GM18520 (cell line): ENCODE results near the gene ZNF587B.
"Not testable (repeated sequence)": the region's sequence is repeated elsewhere in the genome, so short reads cannot be mapped to it uniquely, and the experiment has no call there.

Experiments used
- ATAC-seq: cut with Tn5 transposase; IDR thresholded peaks from one replicate; pipeline ENCODE4 v1.9.1; 2021; ENCODE audit not compliant: unreplicated experiment

ZNF587B gene

DNA sequence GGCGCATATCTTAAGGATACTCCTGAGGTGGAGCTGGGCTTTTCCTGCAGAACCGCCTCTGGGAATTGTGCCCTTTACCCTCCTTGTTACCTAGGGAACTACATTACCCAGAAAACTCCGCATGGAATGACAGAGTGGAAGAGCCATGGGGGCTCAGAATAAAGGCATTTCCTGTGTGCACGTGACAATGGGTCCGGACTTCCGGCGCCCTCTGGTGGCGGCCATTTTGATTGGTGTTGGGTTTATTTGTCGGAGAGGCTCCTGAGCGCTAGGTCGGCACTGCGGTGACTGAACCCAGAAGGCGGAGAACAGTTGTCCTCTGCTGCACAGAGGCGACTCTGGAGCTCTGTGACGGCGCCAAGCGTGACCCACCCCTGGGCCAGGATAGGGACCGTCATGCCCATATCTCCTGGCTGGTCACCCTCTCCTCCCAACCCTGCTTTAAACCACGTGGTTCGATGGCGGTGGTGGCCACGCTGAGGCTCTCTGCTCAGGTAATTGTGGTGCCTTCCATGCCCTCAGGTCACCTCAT is at the start of gene ZNF587B:
Gene ZNF587B, plus strand, starts transcription at position 229 of the 532 bp plus-strand sequence. Its CDS starts 230 bp downstream, at position 459.
- ATAC-seq = no peak

DNA sequence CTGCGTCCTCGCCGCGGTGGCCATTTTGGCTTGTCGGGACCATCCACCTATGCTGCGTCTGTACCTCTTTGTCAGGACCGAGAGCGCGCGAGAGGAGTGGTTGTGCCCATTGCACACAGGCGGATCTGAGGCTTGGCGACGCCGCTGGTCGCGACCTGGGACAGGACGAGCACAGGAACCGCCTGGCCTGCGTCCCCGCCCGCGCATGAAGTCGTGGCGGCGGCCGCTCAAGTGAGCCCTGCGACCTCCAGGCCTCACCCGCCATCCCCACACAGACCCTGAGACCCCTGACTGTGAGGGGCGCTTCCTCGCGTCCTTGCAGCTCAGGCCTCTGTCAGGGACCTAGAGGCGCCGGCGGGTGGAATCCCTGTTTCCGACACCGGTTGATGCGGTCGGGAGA is 43.8 kb upstream of the ZNF587B start:
- ATAC-seq = no peak

DNA sequence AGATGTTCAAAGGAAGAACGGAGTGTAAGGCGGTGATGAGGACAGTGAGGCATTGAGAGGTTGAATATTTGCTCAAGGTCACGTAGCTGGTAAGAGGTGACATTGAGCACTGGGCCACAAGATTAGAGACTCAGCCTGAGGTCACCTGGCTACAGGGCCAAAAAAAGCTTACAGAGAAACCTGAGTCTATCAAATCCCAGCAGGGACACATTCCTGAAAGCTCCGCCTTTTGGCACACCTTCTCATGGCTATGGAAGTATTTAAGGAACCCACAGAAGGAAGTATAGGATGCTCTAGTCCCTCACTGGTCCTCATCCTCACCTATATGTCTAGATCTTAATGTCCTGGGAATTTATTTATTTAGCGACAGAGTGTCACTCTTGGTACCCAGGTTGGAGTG is 43.2 kb upstream of the ZNF587B start:
- no peak for ATAC-seq

DNA sequence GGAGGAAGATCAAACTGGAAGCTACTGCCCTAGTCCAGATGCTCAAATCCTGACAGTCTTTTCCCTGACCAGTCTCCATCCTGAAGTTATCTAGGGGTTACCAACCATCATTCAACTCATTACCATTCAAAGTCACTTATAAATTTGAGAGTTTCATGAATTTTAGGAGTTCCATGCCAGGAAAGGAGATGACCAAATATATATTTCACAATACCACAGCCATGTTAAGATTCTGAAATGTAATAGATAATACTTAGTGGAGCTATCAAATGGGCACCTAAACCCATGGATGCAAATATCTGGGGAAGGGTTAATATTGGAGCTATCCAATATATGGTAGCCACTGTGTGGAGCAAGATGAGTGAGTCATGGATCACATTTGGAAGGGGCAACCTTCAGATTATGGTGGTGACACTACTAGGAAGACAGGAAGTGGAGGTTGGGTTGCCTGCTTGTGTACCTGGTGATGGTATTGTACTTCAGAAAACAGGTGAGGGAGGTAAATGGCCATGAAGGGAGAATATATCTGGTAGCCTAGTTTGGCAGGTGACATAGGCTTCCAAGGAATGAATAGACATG is 41.9 kb upstream of the ZNF587B start:
- ATAC-seq = no peak

DNA sequence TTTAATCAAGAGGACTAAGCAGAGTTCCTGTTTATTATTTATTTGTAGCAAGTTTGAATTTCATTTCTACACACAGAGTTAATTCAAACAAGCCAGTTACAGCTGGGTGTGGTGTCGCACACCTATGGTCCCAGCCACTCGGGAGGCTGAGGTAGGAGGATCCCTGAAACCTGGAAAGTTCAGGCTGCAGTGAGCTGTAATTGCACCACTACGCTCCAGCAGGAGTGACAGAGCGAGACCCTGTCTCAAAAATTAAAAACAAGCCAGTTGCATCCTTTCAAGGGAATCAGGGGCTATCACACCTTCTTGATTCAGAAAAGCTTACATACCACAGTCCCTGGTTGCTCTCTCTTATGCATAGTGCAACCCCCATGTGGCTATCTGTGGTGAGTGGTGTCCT is 40.8 kb upstream of the ZNF587B start:
- no peak for ATAC-seq

DNA sequence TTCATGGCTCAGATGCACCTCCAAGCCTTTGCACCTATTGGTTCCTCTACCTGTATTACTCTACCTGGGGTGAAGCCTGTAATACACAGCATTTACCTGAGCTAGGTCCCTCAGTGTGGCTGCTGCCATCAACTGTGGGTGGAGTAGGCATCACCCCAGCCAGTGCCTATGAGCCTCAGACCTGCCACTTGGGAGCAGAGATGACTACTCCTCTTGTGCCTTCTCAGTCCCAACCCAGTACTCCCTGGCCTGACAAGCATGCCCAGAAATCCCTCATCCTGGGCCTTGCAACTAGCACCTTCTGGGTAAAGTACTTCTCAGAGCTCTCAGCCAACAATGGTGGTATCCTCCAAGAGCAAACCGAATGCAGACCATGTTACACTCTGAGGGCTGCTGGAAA is 33.5 kb upstream of the ZNF587B start:
- not testable (repeated sequence) for ATAC-seq

DNA sequence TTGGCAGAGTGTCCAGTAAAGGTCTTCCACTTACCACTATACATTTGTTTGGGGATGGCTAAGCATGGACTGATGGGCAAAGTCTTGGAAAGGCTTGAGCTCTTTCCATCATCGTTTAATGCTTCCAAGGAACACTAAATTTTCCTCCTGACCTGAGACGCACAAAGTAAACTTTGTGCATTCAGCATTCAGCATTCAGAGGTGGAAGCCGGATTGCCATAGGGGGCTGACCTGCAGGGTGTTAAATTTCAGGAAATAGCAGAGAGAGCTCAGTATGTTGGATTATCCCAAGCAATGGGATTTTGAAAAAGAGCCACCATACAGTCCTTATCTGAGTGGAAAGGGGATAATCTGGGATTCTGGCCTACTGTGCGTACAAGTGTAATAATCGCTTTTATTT is 29.4 kb upstream of the ZNF587B start:
- ATAC-seq = no peak

DNA sequence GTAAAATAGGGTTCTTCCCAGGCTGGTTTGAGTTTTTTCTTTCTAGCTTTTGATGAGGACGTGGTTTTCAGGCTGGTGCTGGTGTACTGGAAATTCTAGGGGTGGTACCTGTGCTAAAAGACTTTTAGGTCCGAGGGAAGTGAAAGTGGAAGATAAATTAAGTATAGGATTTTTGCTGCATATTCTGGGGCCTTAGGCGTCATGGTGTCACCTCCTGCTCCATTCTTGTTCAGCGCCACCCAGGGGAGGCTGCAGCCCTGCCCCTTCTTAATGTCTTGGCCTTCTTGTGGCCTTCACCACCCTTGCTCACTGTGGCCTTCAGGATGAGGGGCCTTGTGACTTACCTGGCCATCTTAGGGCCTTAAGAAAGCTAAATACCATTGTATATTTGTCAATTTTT is 27.8 kb upstream of the ZNF587B start:
- ATAC-seq = no peak

DNA sequence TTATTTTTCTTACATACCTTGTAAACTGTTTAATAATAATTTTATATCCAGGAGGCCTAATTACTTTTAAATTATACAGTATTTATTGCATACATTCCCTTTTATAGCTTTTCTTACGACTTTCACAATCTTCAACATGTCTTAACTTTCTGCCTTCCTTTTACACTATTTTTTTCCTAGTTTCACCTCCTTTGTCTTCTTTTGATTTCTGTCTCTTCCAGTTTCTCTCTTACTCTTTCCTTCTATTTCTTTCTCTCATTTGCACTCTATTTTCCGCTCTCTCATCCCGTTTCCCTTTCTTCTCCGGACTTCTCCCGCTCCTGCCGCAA is 26.9 kb upstream of the ZNF587B start:
- no peak for ATAC-seq

DNA sequence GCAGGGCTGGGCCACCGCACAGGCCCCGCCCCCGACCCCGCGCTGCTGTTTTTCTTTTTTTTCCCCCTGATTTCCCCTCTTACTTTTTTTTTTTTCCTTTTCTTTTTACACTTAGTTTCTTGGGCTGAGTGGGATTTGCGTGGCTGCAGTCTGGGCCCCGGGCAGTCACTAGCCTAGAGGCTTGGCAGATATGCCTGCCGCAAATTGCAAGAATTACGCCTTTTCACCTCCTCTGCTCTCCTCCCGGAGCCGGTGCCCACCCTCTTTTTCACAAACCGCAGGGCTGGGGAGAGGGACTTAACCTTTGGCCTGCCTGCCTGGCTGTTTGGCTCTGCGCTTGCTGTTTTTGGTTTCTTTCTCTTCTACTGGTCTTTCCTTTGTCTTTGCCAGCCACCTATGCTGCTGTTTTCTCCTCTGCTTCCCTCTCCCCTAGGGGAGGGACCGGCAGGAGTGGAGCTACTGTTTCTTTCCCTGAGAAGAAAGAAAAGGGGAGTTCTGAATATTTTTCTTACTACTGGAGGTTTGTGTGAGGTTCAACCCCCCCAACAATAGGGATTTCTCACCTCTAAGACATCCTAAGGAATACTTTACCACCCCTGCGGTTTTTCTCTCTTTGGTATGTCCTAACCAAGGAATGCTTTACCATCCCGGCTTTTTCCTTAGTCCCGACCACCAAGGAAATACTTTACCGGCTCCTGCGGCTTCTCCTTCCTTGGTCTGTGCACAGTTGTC is 26.3 kb upstream of the ZNF587B start:
- ATAC-seq = no peak

DNA sequence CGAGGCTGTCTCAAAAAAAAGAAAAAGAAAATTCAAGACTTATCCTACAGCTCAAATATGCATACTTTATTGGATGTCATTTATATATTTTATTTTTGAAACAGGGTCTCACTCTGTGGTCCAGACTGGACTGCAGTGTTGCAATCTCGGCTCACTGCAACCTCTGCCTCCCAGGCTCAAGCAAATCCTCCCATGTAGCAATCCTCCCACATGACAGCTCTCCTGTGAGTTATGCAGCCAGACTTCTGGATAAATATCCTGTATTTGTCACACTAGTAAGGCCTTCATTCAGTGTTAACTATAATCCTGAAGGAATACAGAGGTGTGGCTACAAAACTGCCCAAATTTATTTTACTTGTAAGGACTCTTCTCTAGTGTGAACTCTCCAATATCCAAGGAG is 22.6 kb upstream of the ZNF587B start:
- no peak for ATAC-seq

DNA sequence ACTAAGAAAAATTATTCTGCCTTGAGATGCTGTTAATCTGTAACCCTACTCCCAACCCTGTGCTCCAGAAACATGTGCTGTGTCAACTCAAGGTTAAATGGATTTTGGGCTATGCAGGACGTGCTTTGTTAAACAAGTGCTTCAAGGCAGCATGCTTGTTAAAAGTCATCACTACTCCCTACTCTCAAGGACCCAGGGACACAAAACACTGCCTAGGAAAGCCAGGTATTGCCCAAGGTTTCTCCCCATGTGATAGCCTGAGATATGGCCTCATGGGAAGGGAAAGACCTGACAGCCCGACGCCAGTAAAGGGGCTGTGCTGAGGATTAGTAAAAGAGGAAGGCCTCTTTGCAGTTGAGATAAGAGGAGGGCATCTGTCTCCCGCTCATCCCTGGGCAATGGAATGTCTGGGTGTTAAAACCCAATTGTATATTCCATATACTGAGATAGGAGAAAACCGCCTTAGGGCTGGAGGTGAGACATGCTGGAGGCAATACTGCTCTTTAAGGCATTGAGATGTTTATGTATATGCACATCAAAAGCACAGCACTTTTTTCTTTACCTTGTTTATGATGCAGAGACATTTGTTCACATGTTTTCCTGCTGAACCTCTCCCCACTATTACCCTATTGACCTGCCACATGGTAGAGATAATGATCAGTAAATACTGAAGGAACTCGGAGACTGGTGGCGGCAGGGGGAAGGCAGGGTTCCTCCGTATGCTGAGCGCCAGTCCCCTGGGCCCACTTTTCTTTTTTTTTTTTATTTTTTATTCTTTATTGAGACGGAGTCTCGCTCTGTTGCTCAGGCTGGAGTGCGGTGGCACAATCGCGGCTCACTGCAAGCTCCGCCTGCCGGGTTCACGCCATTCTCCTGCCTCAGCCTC is 19.4 kb upstream of the ZNF587B start:
- ATAC-seq = not testable (repeated sequence)

DNA sequence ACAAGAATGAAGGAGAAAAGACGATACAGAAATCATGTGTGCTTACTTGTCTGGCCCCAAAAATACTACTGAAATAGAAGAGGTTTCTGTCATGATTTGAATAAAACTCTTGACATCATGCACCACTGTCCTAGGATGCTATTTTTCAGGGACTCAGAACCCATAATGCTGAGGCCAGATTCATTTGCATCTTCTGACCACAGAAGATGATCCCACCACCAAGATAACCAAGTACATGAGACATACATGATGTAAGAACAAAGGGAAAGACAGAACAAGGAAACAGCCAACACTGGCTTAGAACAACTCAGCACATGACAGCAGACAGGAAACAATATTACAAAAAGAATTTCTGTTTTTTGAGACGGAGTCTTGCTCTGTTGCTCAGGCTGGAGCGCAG is 17.9 kb upstream of the ZNF587B start:
- ATAC-seq = no peak

DNA sequence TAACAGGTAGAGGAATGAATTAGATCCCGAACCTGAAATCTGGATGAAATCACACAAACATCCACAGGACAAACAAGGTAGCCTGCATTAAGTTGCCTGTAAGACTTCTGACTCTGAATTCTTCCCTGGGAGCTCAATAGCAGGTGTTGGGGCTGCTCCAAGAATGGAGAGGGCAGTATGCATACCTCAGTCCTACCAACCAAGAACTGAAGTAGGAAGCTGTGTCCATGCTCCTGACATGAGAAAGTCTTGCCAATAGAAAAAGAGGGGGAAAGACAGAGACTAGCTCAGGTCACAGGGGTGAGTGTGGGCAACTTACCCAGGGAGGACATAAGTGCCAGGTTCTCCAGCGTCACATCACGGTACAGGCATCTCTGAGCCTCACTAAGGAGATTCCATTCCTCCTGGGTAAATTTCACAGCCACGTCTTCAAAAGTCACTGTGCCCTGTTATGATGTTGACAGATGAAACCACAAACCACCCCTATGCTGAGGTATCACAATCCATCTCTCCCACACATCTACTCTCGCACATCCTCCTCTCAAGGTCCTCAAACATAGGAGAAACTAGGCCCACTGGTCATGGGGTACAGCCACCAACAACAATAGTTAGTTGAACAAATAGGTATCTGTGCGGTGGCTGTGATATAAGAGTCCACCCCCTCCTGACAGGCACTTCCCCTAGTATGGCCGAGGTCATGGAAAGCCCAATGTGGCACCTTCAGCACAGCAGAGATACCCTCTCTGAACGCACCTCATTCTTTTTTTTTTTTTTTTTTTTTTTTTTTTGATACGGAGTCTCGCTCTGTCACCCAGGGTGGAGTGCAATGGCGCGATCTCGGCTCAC is 16.9 kb upstream of the ZNF587B start:
- not testable (repeated sequence) for ATAC-seq

DNA sequence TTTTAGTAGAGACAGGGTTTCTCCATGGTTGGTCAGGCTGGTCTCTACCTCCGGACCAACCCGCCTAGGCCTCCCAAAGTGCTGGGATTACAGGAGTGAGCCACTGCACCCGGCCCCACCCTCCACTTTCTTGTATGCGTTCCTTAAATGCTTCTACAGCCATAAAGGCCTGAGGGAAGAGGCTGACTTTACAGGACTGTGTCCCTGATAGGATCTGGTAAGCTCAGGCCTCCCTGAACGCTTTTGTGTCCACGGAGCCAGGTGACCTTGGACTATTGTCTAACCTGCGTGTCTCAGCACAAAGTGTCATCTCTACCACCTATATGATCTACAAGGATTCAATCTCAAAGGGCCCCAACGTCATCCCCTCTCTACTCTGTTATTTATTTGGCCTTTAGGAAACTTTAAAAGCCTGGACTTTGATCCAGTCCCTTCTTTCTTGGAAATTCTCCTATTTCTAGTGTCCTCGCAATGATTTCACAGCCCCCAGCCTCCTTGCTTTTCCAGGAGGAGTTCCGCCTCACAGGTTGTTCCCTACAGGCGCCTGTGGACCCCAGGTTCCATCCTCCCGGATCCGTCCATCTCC is 16.1 kb upstream of the ZNF587B start:
- ATAC-seq = no peak

DNA sequence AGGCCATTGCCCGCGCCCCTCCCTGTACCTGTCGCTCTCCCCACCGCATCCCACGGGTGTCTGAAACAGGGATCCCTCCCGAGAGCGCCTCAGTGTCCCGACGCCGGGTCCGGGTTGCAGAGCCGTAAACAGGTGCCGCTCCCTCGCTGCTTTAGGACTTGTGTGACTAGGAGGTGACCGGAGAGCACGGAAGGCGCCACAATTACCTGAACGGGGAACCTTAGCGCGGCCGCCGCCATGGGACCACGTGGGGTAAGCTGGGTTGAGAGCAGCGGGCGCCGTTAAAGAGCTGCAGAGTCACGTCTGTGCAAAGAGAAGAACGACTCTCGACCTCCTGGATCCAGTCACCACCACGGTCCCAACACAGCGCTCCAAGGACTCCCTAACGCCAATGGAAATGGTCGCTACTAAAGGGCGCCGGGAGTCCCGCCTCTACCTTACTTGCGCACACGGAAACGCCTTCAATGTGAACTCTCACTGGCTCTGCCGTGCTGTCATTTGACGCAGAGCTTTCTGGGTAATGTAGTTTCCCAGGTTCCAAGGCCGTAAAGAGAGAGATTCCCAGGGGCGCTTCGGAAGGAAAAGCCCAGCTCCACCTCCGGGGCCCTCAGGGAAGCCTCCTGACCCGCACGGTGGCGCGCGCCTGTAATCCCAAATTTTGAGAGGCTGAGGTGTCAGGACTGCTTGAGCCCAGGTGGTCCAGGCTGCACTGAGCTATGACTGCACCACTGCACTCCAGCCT is 15.4 kb upstream of the ZNF587B start, which contains the start of gene ZNF552:
Gene ZNF552, minus strand, starts transcription at position 409 of the 742 bp plus-strand sequence. Its CDS starts 170 bp downstream, at position 239.
- ATAC-seq = peak; percentile 70

DNA sequence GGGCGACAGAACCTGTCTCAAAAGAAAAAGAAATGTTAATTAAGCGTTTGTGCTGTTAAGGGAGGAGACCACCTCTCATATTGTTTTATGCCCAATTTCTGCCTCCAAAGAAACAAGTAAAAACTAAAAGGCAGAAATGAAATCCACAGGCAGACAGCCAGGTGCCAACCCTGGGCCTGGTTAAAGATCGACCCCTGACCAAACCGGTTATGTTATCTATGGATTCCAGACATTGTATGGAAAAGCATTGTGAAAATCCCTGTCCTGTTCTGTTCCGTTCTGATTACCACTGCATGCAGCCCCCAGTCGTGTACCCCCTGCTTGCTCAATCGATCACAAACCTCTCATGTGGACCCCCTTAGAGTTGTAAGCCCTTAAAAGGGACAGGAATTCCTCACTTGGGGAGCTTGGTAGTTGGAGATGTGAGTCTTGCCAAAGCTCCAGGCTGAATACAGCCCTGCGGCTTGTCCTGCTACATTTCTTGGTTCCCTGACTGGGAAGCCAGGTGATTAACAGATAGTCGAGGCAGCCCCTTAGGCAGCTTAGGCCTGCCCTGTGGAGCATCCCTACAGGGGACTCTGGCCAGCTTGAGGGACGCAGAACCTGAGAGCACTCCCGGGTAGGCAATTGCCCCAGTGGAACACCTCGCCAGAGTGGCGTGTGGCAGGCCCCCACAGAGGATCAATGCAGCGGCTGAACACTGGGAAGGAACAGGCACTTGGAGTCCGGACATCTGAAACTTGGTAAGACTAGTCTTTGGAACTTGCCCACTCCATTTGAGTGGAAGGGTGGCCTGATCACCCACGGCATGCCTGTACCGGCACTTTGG is 14.6 kb upstream of the ZNF587B start:
- ATAC-seq = no peak

DNA sequence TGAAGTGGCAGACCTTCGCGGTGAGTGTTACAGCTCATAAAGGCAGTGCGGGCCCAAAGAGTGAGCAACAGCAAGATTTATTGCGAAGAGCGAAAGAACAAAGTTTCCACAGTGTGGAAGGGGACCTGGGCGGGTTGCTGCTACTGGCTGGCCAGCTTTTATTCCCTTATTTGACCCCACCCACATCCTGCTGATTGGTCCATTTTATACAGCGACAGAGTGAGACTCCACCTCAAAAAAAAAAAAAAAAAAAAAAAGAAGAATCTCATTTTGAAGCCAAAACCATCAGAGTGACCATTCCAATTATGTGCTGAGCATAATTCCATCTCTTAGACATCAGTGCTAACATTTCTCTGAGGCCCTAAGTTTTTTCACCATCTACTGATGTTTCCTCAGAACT is 13.4 kb upstream of the ZNF587B start:
- ATAC-seq = no peak

DNA sequence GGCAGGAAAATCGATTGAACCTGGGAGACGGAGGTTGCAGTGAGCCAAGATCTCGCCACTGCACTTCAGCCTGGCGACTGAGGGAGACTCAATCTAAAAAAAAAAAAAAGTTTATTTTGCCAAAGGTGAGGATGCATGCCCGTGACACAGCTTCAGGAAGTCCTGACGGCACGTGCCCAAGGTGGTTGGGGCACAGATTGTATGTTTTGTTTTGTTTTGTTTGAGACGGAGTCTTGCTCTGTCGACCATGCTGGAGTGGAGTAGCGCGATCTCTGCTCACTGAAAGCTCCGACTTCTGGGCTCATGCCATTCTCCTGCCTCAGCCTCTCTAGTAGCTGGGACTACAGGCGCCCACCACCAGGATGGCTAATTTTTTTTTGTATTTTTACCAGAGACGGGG is 12.1 kb upstream of the ZNF587B start:
- no peak for ATAC-seq
